Breast epithelium (tissue), 3 donors: ENCODE data around the gene SYNE4.

Experiments
- CTCF ChIP-seq, 3 donors: fragments of 450-650 bp; IDR thresholded peaks; one replicate each; pipeline ENCODE4 v1.5.1; 2016 to 2017; ENCODE audit warnings: antibody characterized with exemption in 3 of 3, mild to moderate bottlenecking in 3 of 3, moderate library complexity in 3 of 3
- POLR2A ChIP-seq: fragments of 450-650 bp; IDR thresholded peaks from one replicate; pipeline ENCODE4 v1.6.1; 2016; ENCODE audit warnings: antibody characterized with exemption, mild to moderate bottlenecking, moderate library complexity
- POLR2AphosphoS5 ChIP-seq, 3 donors: sonication (generic); formaldehyde crosslinking; IDR thresholded peaks; one replicate each; pipeline ENCODE4 v1.6.1; 2017; ENCODE audit warnings: antibody characterized with exemption in 3 of 3

GRCh38 chr19:35993923-35994598, 14.6 kb downstream of the SYNE4 start:
- TF ChIP-seq CTCF (IDR thresholded peaks at IDR 0.05) = no peak
- TF ChIP-seq POLR2A = no peak
- no peak for TF ChIP-seq POLR2AphosphoS5 (IDR thresholded peaks at IDR 0.05)
